Measurements from ENCODE around the gene ADAMTSL1. TPM values are rescaled to one million over a fixed set of nuclear protein-coding genes. Genes with fewer than 3 reads are reported as not detected.

The ADAMTSL1 gene
- total RNA-seq, 1 experiment from 2014 or later = 1.2 TPM

- H2AFZ ChIP-seq (ENCODE audit: low read length) = no peak overlapping the region
- no peak overlapping the region for H3K14ac ChIP-seq (ENCODE audit: insufficient read depth, low read length)
- no peaks in the 10 kb centered on the region for H3K27me3 ChIP-seq (ENCODE audit: insufficient read depth, low read length)
- no peak overlapping the region for H4K8ac ChIP-seq (replicated peaks; ENCODE audit: insufficient read length, low read depth, low read length)
- TF ChIP-seq CTCF (conservative IDR thresholded peaks at IDR 0.05) = no peak
- no peaks in the 10 kb centered on the region for H3K4me1 ChIP-seq (ENCODE audit: insufficient read depth, low read length)
- Mint-ChIP-seq H3K4me1 (no peaks in the 10 kb centered on the region), H3K4me3 (no peak overlapping the region), H3K27ac (no peak overlapping the region), H3K9me3 (peaks cover 24 to 27% of the 10 kb centered on the region in 2 experiments), H3K27me3 (ENCODE audit: low read depth) (no peaks in the 10 kb centered on the region), H3K36me3 (ENCODE audit: insufficient read depth in 1 of 3, low read depth in 3 of 3) (peaks cover 10 to 26% (median 17%) of the 10 kb centered on the region in 3 experiments)
- no peak overlapping the region for H3T11ph ChIP-seq (ENCODE audit: low read length)
- H3K79me1 ChIP-seq (ENCODE audit: insufficient read depth, low read depth, low read length, poor library complexity, severe bottlenecking) = no peaks in the 10 kb centered on the region
- H3K23ac ChIP-seq (ENCODE audit: insufficient read length, low read depth, low read length) = no peak overlapping the region
- H3K9ac ChIP-seq (ENCODE audit: extremely low read depth, insufficient read length, low read length) = no peak overlapping the region
- no peak overlapping the region for H2BK20ac ChIP-seq (ENCODE audit: low read depth, low read length, poor library complexity, severe bottlenecking)
- H3K79me2 ChIP-seq (ENCODE audit: insufficient read depth, low read length) = no peaks in the 10 kb centered on the region
- no peak overlapping the region for H3K56ac ChIP-seq (ENCODE audit: insufficient read length, low read depth, low read length)
- no peak overlapping the region for H3K27ac ChIP-seq (ENCODE audit: insufficient read length, low read depth, low read length)
- H2BK5ac ChIP-seq (ENCODE audit: insufficient read length, low read length) = no peak overlapping the region
- no peak overlapping the region for H2BK12ac ChIP-seq (ENCODE audit: insufficient read length, low read depth, low read length)
- no peak overlapping the region for H2AK5ac ChIP-seq (ENCODE audit: insufficient read length, low read length)
- H3K9me3 ChIP-seq (ENCODE audit: control insufficient read depth, low read depth, low read length) = peaks cover 16% of the 10 kb centered on the region
- no peak overlapping the region for H2BK15ac ChIP-seq (ENCODE audit: low read depth, low read length)
- whole genome bisulfite sequencing (ENCODE audit: extremely low coverage, insufficient read length, low lambda C conversion rate) = no CpG with 5 or more reads among the region's 3 CpGs
- H4K91ac ChIP-seq (ENCODE audit: insufficient read length, low read depth, low read length) = no peak overlapping the region
- no peak overlapping the region for H4K5ac ChIP-seq (ENCODE audit: insufficient read length, low read depth, low read length)
- H4K20me1 ChIP-seq (ENCODE audit: control insufficient read depth, insufficient read depth, insufficient read length) = no peaks in the 10 kb centered on the region
- H3K4ac ChIP-seq (ENCODE audit: low read depth, low read length) = no peak overlapping the region
- no peaks in the 10 kb centered on the region for H3K23me2 ChIP-seq (ENCODE audit: insufficient read length, low read depth, low read length, poor library complexity, severe bottlenecking)
- no peak overlapping the region for H3K18ac ChIP-seq (ENCODE audit: insufficient read length, low read depth, low read length)
- DNase-seq = no peak
- H2BK120ac ChIP-seq (ENCODE audit: low read depth, low read length, poor library complexity, severe bottlenecking) = no peak overlapping the region
- no peak overlapping the region for H3K4me2 ChIP-seq (ENCODE audit: insufficient read depth, insufficient read length, low read length)
These were observed 219.0 kb downstream of the ADAMTSL1 start for GRCh38 chr9:18692962-18693361.

Data from H9 (cell line).